Suppressor macrophage treated with lipopolysaccharide for 4 hours (primary cell): ENCODE data around the gene ZDHHC9.

Experiments used
- DNase-seq: peaks from one replicate; pipeline ENCODE4 v3.0.0-alpha.2; 2020

The ZDHHC9 gene

GRCh38 chrX:129785160-129785947, 58.3 kb downstream of the ZDHHC9 start:
- DNase-seq, result no peak

GRCh38 chrX:129784371-129784770, 59.3 kb downstream of the ZDHHC9 start:
- peak; percentile 76 for DNase-seq

- no peak for DNase-seq
These were observed 60.4 kb downstream of the ZDHHC9 start for GRCh38 chrX:129783291-129783713.

GRCh38 chrX:129782706-129783105, 61.0 kb downstream of the ZDHHC9 start:
- DNase-seq, result peak; percentile 68

- DNase-seq, result peak; percentile 41
These were observed 61.8 kb downstream of the ZDHHC9 start for GRCh38 chrX:129781680-129782495.

GRCh38 chrX:129781134-129781672, 62.5 kb downstream of the ZDHHC9 start:
- DNase-seq, result peak; percentile 86

- DNase-seq, result peak; percentile 37
These were observed 63.1 kb downstream of the ZDHHC9 start for GRCh38 chrX:129780441-129781105.

- peak; percentile 85 for DNase-seq
These were observed 63.9 kb downstream of the ZDHHC9 start, which contains the start of gene SASH3 for GRCh38 chrX:129779747-129780146. Gene SASH3 (plus strand): TSS chrX:129779949. CDS start chrX:129780098, 149 bp downstream.

- DNase-seq, result no peak
These were observed 64.5 kb downstream of the ZDHHC9 start for GRCh38 chrX:129779086-129779672.

- peak; percentile 62 for DNase-seq
These were observed 66.3 kb downstream of the ZDHHC9 start for GRCh38 chrX:129777218-129778030.

- DNase-seq, result no peak
These were observed 69.8 kb downstream of the ZDHHC9 start for GRCh38 chrX:129773649-129774458.

- DNase-seq, result peak; percentile 92
These were observed 70.8 kb downstream of the ZDHHC9 start for GRCh38 chrX:129772796-129773431.

GRCh38 chrX:129771266-129771995, 72.3 kb downstream of the ZDHHC9 start:
- no peak for DNase-seq

- no peak for DNase-seq
These were observed 74.1 kb downstream of the ZDHHC9 start for GRCh38 chrX:129769467-129770154.

GRCh38 chrX:129768586-129769466, 74.9 kb downstream of the ZDHHC9 start:
- DNase-seq, result no peak

GRCh38 chrX:129768186-129768585, 75.5 kb downstream of the ZDHHC9 start:
- DNase-seq, result no peak

GRCh38 chrX:129763666-129764065, 80.0 kb downstream of the ZDHHC9 start:
- no peak for DNase-seq

GRCh38 chrX:129762448-129762847, 81.2 kb downstream of the ZDHHC9 start:
- DNase-seq, result no peak
